Spleen (tissue), 11 donors: ENCODE measurements around the gene HSF2. TPM values are rescaled to one million over a fixed set of nuclear protein-coding genes. Genes with fewer than 3 reads are reported as not detected.
"Not testable (repeated sequence)": the region's sequence is repeated elsewhere in the genome, so short reads cannot be mapped to it uniquely, and the experiment has no call there.

ENCODE experiments used
- DNase-seq: peaks from one replicate; pipeline ENCODE4 v3.0.0-alpha.2; 2020
- H3K27ac ChIP-seq, 8 donors: fragments of 200-600 bp; sonication (generic) in 7 of 8; 1 replicate in 4 of 8; 2 replicates in 4 of 8; pipeline versions ENCODE4 v1.5.0 to v1.8.0; 2016 to 2021; ENCODE audit warnings: inconsistent platforms in 4 of 8, mild to moderate bottlenecking in 4 of 8, moderate library complexity in 1 of 8
- H3K27me3 ChIP-seq, 7 donors: fragments of 200-600 bp; sonication (generic) in 6 of 7; replicated peaks in 1 of 7; 1 replicate in 4 of 7; 2 replicates in 3 of 7; pipeline versions ENCODE4 v1.5.0 to v1.8.0; 2016 to 2021; ENCODE audit warnings: inconsistent platforms in 3 of 7, mild to moderate bottlenecking in 1 of 7
- H3K36me3 ChIP-seq, 6 donors: fragments of 200-600 bp; sonication (generic) in 5 of 6; 1 replicate in 4 of 6; 2 replicates in 2 of 6; pipeline versions ENCODE4 v1.5.0 to v1.8.0; 2016 to 2021; ENCODE audit warnings: inconsistent platforms in 2 of 6
- H3K4me1 ChIP-seq, 6 donors: fragments of 200-600 bp; sonication (generic) in 5 of 6; 1 replicate in 3 of 6; 2 replicates in 3 of 6; pipeline versions ENCODE4 v1.5.0 to v1.8.0; 2016 to 2021; ENCODE audit warnings: inconsistent platforms in 3 of 6
- H3K4me3 ChIP-seq, 8 donors: fragments of 200-600 bp; sonication (generic) in 7 of 8; 1 replicate in 4 of 8; 2 replicates in 4 of 8; pipeline versions ENCODE4 v1.5.0 to v1.8.0; 2016 to 2021; ENCODE audit warnings: inconsistent platforms in 4 of 8, mild to moderate bottlenecking in 4 of 8, moderate library complexity in 2 of 8
- H3K9me3 ChIP-seq, 8 donors: fragments of 200-600 bp; sonication (generic) in 7 of 8; 1 replicate in 4 of 8; 2 replicates in 4 of 8; pipeline versions ENCODE4 v1.5.0 to v1.8.0; 2016 to 2021; ENCODE audit warnings: inconsistent platforms in 4 of 8
- CTCF ChIP-seq, 11 experiments: fragments of 200-600 bp in 7 of 11; fragments of 450-650 bp in 4 of 11; sonication (generic) in 4 of 11; IDR thresholded peaks in 8 of 11; conservative IDR thresholded peaks in 3 of 11; 1 replicate in 7 of 11; 2 replicates in 4 of 11; pipeline versions ENCODE4 v1.4.0 to v1.8.0; 2016 to 2021; ENCODE audit warnings: antibody characterized with exemption in 11 of 11, inconsistent platforms in 4 of 11, mild to moderate bottlenecking in 1 of 11
- POLR2A ChIP-seq, 3 donors: fragments of 450-650 bp; IDR thresholded peaks; one replicate each; pipeline ENCODE4 v1.5.1; 2017; ENCODE audit warnings: antibody characterized with exemption in 3 of 3, mild to moderate bottlenecking in 1 of 3
- POLR2AphosphoS5 ChIP-seq, 3 donors: sonication (generic); formaldehyde crosslinking; IDR thresholded peaks; one replicate each; pipeline ENCODE4 v1.5.1; 2017; ENCODE audit warnings: antibody characterized with exemption in 3 of 3
- WGBS, 5 donors: extraction: QIAGEN DNeasy Blood & Tissue Kit in 3 of 5; methylation state at CpG; one replicate each; pipeline versions ENCODE4 v1.1.5 to v1.1.7; 2013 to 2018; 5-methylcytosine and 5-hydroxymethylcytosine counted together
- intact Hi-C: fragments of 100-400 bp; cut with DNase I; formaldehyde crosslinking; loops from one replicate; pipeline ENCODE4 v1.15.0; 2023; ENCODE audit warnings: low total_unique reads
- polyA plus RNA-seq, 3 donors: library from polyadenylated mRNA; stranded (reverse); fragments of 200-250 nt; gene quantifications; one replicate each; pipeline ENCODE4 v1.2.1, GENCODE V29; 2013
- total RNA-seq, 7 donors: library from RNA; depleted of rRNA in 3 of 7; stranded (reverse); fragments of >200 nt in 3 of 7; fragmentation: NEBNext Ultra II Directional in 4 of 7; extraction: Animal tissue kit (Norgen Biotek cat#: 25700) in 4 of 7; gene quantifications; one replicate each; pipeline versions ENCODE4 v1.1.0 to v1.2.1, GENCODE V29; 2016 to 2021
- donor health status: healthy with polysubstance abuse.
- donor health status: DM: no; HTN: no; CAD: no; lungs with moderate emphysema.
- donor health status: DM: no; HTN: no; CAD: no.
- donor health status: Bipolar disorder and iron deficiency.
- donor health status: healthy.
- donor health status: DM: no; HTN: no; CAD: no.
- donor health status: DM: yes; HTN: yes; CAD: no.

HSF2 gene
- total and polyA plus RNA-seq, 10 donors, result 7.5 to 18.2 (median 10.6) TPM

- no peak overlapping the region for H3K27ac ChIP-seq
- H3K9me3 ChIP-seq, result no peaks in the 10 kb centered on the region
- no peak for DNase-seq
- H3K4me1 ChIP-seq, result peaks cover 17 to 68% (median 53%) of the 10 kb centered on the region in 6 donors
- 91 to 100% (median 95%) methylated on average over 1 of the region's 1 CpG for WGBS, 5 donors
- H3K36me3 ChIP-seq, result peaks cover 0 to 55% (median 39%) of the 10 kb centered on the region in 6 donors
- intact Hi-C loops, result no loop called here
- TF ChIP-seq POLR2A (IDR thresholded peaks at IDR 0.05) (no peak), CTCF (IDR thresholded peaks at IDR 0.05 in 8 of 11, conservative IDR thresholded peaks at IDR 0.05 in 3 of 11) (no peak), POLR2AphosphoS5 (IDR thresholded peaks at IDR 0.05) (no peak)
- H3K4me3 ChIP-seq, result no peak overlapping the region
- no peaks in the 10 kb centered on the region for H3K27me3 ChIP-seq
Measured at GRCh38 chr6:122458087-122458486, 58.6 kb downstream of the HSF2 start.

- no peaks in the 10 kb centered on the region for H3K9me3 ChIP-seq
- no peak overlapping the region for H3K27ac ChIP-seq
- peaks cover 0 to 50% (median 29%) of the 10 kb centered on the region in 6 donors for H3K36me3 ChIP-seq
- H3K4me1 ChIP-seq, result peaks cover 18 to 79% (median 64%) of the 10 kb centered on the region in 6 donors
- intact Hi-C loops, result no loop called here
- WGBS, 5 donors, result 69 to 76% (median 73%) methylated on average over 2 of the region's 2 CpGs
- no peaks in the 10 kb centered on the region for H3K27me3 ChIP-seq
- no peak for DNase-seq
- H3K4me3 ChIP-seq, result no peak overlapping the region
- no peak for TF ChIP-seq POLR2A (IDR thresholded peaks at IDR 0.05)
- TF ChIP-seq CTCF (IDR thresholded peaks at IDR 0.05 in 8 of 11, conservative IDR thresholded peaks at IDR 0.05 in 3 of 11), result no peak
- TF ChIP-seq POLR2AphosphoS5 (IDR thresholded peaks at IDR 0.05), result no peak
Measured at GRCh38 chr6:122459240-122459639, 59.8 kb downstream of the HSF2 start.

- not testable (repeated sequence) for DNase-seq, H3K4me3 ChIP-seq, H3K27me3 ChIP-seq, H3K27ac ChIP-seq, H3K9me3 ChIP-seq
- 91 to 98% (median 97%) methylated on average over 8 of the region's 8 CpGs for WGBS, 5 donors
- peaks cover 0 to 43% (median 22%) of the 10 kb centered on the region in 6 donors for H3K36me3 ChIP-seq
- H3K4me1 ChIP-seq, result peaks cover 22 to 86% (median 71%) of the 10 kb centered on the region in 6 donors
- intact Hi-C loops, result loop anchor here (10.0 kb wide), 1 partner anchor 45 kb away; no protein-coding TSS in a partner anchor
Measured at GRCh38 chr6:122459865-122460416, 60.5 kb downstream of the HSF2 start.

GRCh38 chr6:122461885-122462284, 62.4 kb downstream of the HSF2 start:
- intact Hi-C loops, result loop anchor here (10.0 kb wide), 1 partner anchor 47 kb away; no protein-coding TSS in a partner anchor
- H3K27me3 ChIP-seq, result no peaks in the 10 kb centered on the region
- no peak overlapping the region for H3K27ac ChIP-seq
- WGBS, 5 donors, result 91 to 99% (median 94%) methylated on average over 2 of the region's 2 CpGs
- H3K36me3 ChIP-seq, result peaks cover 0 to 42% (median 11%) of the 10 kb centered on the region in 6 donors
- H3K4me1 ChIP-seq, result peaks cover 22 to 100% (median 89%) of the 10 kb centered on the region in 6 donors
- no peak for TF ChIP-seq POLR2A (IDR thresholded peaks at IDR 0.05)
- TF ChIP-seq POLR2AphosphoS5 (IDR thresholded peaks at IDR 0.05), result no peak
- no peak for TF ChIP-seq CTCF (IDR thresholded peaks at IDR 0.05 in 8 of 11, conservative IDR thresholded peaks at IDR 0.05 in 3 of 11)
- no peaks in the 10 kb centered on the region for H3K9me3 ChIP-seq
- H3K4me3 ChIP-seq, result no peak overlapping the region
- no peak for DNase-seq
